HG02884 (cell line): ENCODE data around the gene ZNF14.
"Not testable (repeated sequence)": the region's sequence is repeated elsewhere in the genome, so short reads cannot be mapped to it uniquely, and the experiment has no call there.

Source experiments
- ATAC-seq: cut with Tn5 transposase; IDR thresholded peaks from one replicate; pipeline ENCODE4 v1.9.1; 2021; ENCODE audit warnings: mild to moderate bottlenecking, moderate library complexity; ENCODE audit not compliant: unreplicated experiment

The ZNF14 gene

DNA sequence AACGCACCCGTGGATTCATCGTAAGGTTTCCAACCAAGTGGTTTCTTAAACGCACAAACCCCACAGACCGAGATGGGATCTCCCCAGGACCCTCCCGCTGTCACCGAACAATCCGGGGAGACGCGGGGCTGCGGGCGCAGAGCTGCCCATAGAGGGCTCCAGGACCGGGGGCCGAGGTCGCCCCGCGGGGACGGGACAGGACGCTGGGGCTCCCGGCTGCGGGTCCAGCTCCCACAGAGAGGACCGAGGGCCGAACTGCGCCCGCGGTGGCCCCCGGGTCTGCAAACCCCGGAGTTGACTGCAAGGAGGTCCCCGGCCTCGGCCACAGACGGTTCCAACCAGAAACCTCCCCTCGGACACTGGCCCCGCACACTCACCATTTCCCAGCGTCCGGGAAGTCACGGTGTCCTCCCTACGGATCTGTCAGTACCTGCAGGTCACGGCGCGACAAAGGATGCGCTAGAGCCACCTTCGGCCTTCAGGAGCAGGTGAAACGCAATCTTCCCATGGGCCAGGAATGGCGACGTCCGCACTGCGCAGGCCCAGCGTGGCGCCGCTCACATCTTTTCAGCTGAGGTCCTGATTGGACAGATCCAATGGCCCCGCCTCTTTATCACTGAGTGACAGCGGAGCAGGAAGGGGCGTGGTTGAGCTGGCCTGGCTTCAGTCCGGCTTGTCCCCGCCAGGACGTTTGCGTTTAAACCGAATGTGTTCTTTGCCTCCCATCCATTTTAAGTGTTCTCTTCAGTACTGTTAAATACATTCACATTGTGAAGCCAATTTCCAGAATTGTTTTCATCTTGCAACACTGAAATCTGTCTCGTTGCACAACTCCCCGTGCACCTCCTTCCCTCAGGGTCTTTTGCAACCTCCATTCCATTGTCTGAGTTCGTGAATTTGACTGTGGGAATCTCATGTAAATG is at the start of gene ZNF14:
Gene ZNF14, minus strand, starts transcription at position 534 of the 923 bp plus-strand sequence. Its CDS starts 154 bp downstream, at position 380.
- ATAC-seq: peak; percentile 99

GRCh38 chr19:19781791-19782190 is 48.9 kb upstream of the ZNF14 start:
- not testable (repeated sequence) for ATAC-seq

DNA sequence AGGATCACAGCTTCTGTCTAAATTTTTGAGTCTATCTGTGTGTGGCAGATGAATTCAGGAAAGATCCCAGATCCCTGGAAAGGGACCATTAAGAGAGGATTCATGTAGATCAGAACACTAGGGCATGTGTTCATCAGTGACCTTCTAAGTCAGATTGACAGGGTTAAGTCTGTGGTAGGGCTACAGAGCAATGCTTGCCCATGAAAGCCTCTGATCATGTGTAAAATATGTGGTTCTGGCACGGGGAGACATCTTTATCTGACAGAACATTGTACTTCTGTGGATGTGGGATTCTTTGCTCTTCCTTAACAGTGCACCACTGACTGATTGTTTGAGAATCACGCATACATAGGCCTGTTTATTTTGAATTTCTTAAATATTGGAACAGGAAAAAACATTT is 45.8 kb upstream of the ZNF14 start:
- ATAC-seq: no peak

DNA sequence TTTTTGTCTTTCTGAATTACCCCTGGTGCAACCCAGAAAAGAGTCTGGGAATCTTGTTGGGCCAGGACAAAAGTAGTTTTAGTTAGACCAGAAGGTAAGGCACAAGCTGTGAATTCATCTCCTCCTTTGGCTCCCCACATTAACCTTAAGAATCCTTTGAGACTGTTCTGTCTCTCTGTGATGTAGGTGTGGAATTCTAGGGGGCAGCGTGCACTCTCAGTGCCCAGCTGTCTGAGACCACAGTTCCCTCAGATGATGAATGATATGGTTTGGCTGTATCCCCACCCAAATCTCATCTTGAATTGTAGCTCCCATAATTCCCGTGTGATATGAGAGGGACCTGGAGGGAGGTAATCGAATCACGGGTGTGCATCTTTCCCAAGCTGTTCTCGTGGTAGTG is 44.8 kb upstream of the ZNF14 start:
- no peak for ATAC-seq

DNA sequence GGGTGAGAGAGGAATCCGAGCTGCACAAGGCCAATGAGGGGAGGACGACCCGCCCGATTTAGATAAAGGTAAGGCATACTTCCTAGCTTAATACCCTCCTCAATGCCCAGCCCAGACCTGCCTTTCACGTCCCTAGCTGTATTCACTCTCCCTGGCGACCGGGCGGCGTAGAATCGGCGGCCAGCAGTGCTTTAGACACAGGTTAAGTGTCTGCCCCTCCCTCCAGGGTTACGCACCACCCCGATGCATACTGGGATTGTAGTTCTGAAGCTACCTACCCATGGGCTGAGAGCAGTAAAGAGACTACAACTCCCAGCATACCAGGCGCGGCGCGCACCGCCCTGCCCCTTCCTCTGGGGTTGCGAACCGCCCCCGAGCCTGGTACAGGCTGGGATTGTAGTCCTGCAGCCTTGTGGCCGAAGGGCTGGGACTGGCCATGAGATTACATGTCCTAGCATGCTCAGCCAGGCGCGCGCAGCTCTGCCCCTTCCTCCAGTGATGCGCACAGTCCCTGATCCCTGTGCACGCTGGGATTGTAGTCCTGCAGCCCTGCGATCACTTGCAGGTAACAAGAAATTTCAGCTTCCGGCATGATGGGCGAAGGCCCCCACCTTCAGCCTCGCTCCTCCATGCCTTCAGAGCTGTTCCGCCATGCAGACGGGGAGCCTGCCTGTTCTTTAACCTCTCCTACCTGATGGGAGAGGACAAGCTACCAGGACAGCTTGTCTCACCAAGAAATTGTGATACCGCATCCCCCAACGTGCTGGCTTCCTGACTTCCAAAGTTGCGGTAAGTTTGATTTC is 43.5 kb upstream of the ZNF14 start:
- peak; percentile 98 for ATAC-seq

DNA sequence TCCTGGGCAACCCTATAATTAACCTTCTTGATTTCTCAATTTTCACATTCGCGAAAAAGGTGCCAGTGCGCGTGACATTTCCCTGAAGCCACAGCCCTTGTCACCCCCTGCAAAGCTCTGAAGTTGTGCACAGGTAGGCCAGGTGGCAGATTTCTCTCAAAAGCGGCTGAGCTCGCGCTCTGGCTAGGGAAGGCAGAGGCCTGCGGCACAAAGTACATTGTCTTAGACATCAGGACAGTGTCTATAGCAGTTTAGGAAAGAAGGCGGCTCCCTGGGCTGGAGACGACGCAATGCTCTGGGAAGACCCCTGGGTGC is 42.9 kb upstream of the ZNF14 start:
- peak; percentile 11 for ATAC-seq

DNA sequence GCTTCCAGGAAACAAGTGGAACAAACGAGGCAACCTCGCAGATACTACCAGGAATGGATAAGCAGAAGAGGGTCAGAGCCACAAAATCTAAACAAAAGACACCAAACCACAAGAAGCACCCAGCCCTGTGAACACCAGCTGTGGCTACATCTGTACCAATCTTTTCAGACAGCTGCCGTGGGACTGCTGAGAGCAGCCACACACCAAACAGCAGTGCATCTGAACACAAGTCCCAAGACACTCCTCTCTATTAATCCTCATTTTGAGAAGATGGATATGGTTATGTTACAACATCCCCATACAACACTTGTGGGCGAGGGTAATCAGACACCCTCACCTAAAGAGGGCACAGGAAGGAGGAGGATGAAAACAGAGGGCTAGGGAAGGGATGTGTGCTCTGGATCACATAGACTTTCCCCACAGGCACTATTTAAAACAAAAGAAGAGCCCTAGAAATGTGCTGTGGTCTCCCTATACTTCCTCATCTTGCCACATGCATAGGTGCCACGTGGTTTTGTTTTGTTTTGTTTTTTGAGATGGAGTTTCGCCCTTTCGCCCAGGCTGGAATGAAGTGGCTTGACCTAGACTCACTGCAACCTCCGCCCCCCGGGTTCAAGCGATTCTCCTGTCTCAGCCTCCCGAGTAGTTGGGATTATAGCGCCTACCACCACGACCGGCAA is 41.6 kb upstream of the ZNF14 start:
- ATAC-seq: no peak

- not testable (repeated sequence) for ATAC-seq
Measured at GRCh38 chr19:19771963-19772362, 39.1 kb upstream of the ZNF14 start.

GRCh38 chr19:19769971-19770370 is 37.1 kb upstream of the ZNF14 start:
- ATAC-seq: not testable (repeated sequence)

DNA sequence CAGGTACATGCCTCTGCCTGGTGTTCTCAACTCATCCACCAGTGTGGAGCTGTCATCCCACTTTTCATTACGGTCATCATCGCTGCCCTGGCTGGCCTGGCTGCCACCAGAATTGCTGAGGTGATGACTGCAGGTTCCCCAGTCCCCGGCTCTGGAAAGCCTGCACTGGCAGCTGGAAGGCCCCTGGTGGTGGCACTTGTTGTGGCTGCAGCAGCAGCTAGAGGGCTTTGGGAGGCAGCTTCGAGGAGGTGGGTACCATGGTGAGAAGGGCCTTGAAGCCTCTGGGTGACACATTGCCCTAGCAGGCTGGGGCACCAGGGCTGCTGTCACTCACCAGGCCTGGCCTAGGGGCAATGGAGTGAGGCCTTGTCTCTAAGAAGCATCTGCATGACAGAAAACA is 25.3 kb upstream of the ZNF14 start:
- no peak for ATAC-seq

GRCh38 chr19:19752760-19753403 is 20.0 kb upstream of the ZNF14 start:
- no peak for ATAC-seq

- no peak for ATAC-seq
Measured at GRCh38 chr19:19751846-19752245, 18.9 kb upstream of the ZNF14 start.

- no peak for ATAC-seq
Measured at GRCh38 chr19:19750842-19751790, 18.2 kb upstream of the ZNF14 start.

- ATAC-seq: no peak
Measured at GRCh38 chr19:19749908-19750841, 17.3 kb upstream of the ZNF14 start.

- ATAC-seq: no peak
Measured at GRCh38 chr19:19749117-19749907, 16.4 kb upstream of the ZNF14 start.

- no peak for ATAC-seq
Measured at GRCh38 chr19:19748249-19748938, 15.5 kb upstream of the ZNF14 start.
